Midbrain (tissue), 1 donor: ENCODE data around the gene MYO15A.

Source experiments
- DNase-seq: peaks from one replicate; lab custom pipeline; 2025; lab: John Stamatoyannopoulos, UW

MYO15A gene

DNA sequence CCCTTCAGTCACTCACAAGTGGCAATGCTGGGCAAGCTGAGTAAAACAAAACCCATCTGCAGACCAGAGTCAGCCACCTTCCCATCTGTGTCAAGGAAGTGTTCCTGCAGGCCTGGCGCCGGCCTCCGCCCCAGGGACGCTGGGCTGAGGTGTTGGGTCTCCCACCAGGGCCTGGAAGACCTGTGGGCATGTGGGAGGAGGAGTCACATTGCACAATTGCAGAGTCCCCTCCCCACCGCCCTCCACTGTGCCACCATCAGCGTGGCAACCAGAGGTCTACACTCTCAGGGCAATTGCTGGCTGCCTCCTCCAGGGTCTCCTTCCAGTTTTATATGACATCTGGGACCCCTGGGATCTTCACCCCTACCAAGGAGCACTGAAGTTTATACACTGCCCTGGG, 3.0 kb upstream of the MYO15A start:
- DNase-seq: no peak

- no peak for DNase-seq
Measured at GRCh38 chr17:18106211-18106610, 2.3 kb upstream of the MYO15A start.

DNA sequence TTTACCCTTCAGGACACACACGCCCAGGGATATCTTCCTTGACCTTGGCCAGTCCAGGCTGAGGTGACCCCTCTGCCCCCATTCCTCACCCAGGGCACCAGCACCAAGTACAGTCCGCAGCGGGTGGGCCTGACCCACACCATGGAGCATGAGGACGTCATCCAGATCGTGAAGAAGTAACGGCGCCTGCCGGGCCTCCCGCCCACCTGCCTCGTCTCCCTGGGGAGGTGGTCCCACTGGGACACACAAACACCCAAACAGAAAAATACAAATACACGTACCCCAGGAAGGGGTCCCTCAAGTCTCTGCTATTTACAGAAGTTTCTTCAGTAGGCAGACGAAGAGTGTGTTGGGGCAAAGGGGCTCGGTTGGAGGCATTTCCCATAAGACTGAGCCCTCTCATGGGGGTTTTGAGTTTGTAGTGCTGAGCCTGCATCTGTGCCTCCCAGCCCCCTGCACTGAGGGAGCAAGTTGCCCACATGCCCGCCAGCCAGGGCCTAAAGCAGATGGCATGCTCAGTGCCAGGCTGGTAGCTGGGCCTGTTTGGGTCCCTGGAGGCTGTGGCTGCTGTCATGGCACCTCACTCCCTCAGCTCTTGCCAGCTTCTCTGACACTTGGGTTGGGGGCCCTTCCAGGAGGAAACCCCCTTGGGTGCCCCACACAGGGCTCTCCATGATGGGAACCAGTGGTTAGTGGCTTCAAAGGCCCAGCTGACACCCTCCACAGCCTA, 1.3 kb upstream of the MYO15A start:
- DNase-seq: no peak

DNA sequence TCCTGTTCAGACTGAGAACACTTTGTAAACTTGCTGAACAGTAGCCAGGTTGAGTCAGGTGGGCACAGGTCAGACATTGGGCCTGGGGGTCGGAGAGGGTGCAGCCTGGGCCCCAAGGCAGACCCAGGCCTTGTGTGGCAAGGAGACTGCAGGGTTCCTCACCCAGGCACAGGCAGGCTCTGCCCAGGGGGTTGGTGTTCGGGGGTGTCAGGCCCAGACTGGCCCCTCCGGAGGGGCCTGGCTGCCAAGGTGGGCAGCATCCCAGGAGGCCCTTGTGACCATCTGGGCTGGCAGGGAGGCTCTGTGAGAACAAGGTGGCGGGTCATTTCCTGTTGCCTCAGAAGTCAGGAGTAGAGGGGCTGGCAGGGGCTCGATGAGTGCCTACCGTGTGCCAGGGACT, 585 bp upstream of the MYO15A start:
- no peak for DNase-seq

- DNase-seq: no peak
Measured at GRCh38 chr17:18109935-18110485, 1.5 kb downstream of the MYO15A start.

- DNase-seq: no peak
Measured at GRCh38 chr17:18110636-18111145, 2.1 kb downstream of the MYO15A start.

- DNase-seq: no peak
Measured at GRCh38 chr17:18111330-18111971, 2.9 kb downstream of the MYO15A start.

DNA sequence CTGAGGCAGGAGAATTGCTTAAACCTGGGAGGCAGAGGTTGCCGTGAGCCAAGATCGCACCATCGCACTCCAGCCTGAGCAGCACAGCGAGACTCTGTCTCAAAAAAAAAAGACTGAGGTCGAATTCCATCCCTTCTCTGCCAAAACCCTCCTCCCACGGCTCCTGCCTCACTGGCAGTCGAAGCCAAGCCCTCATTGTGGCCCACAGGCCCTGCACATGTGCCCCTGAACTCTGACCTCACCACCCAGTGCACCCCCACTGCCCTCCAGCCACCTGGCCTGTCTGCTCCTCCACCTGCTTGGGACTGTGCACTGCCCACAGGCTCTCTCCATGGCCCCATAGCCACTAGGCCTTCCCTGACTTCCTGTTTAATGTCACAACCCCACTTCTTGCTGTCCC, 7.0 kb downstream of the MYO15A start:
- no peak for DNase-seq

DNA sequence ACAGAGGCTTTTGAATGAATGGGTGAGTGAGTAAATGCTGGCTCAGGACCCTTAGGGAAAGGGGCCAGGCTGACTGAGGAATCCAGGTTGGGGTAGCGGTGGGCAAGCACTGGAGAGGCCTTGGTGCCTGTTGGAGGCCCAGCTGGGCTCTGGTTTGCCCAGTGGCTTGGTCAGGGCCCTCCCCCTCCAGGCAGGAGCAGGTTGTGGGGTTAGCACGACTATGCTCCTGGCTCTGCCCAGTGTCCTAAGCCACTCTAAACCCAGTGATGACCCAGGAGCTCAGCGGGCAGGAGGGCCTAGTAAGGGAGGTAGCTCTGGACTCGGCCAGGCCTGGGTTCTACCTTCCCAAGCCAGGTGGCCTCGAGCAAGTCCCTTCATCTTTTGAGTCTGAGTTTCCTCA, 7.5 kb downstream of the MYO15A start:
- no peak for DNase-seq

GRCh38 chr17:18117533-18117932, 9.0 kb downstream of the MYO15A start:
- DNase-seq: no peak

GRCh38 chr17:18117982-18118975, 9.7 kb downstream of the MYO15A start:
- no peak for DNase-seq

DNA sequence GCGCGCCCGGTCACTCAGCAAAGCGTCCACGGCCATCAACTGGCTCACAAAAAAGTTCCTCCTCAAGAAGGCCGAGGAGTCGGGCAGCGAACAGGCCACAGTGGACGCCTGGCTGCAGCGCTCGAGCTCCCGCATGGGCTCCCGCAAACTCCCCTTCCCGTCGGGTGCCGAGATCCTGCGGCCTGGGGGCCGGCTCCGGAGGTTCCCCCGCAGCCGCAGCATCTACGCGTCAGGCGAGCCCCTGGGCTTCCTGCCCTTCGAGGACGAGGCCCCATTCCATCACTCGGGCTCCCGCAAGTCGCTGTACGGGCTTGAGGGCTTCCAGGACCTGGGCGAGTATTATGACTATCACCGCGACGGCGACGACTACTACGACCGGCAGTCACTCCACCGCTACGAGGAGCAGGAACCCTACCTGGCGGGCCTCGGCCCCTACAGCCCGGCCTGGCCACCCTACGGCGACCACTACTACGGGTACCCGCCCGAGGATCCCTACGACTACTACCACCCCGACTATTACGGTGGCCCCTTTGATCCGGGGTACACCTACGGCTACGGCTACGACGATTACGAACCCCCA, 10.7 kb downstream of the MYO15A start:
- no peak for DNase-seq

DNA sequence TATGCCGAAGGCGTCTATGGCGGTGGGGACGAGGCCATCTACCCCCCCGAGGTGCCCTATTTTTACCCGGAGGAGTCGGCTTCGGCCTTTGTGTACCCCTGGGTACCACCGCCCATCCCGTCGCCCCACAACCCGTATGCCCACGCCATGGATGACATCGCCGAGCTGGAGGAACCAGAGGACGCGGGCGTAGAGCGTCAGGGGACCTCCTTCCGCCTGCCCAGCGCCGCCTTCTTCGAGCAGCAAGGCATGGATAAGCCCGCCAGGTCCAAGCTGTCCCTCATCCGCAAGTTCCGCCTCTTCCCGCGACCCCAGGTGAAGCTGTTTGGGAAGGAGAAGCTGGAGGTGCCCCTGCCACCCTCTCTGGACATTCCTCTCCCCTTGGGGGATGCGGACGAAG, 11.4 kb downstream of the MYO15A start:
- no peak for DNase-seq

DNA sequence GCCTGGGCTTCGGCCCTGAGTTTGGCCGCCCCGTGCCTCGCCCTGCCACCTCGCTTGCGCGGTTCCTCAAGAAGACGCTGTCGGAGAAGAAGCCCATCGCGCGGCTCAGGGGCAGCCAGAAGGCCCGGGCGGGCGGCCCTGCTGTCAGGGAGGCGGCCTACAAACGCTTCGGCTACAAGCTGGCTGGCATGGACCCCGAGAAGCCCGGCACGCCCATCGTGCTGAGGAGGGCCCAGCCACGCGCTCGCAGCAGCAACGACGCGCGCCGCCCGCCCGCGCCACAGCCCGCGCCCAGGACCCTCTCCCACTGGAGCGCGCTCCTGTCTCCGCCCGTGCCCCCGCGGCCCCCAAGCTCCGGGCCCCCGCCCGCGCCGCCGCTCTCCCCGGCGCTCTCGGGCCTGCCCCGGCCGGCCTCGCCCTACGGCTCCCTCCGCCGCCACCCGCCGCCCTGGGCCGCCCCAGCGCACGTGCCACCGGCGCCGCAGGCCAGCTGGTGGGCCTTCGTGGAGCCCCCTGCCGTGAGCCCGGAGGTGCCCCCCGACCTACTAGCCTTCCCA, 12.0 kb downstream of the MYO15A start:
- no peak for DNase-seq

DNA sequence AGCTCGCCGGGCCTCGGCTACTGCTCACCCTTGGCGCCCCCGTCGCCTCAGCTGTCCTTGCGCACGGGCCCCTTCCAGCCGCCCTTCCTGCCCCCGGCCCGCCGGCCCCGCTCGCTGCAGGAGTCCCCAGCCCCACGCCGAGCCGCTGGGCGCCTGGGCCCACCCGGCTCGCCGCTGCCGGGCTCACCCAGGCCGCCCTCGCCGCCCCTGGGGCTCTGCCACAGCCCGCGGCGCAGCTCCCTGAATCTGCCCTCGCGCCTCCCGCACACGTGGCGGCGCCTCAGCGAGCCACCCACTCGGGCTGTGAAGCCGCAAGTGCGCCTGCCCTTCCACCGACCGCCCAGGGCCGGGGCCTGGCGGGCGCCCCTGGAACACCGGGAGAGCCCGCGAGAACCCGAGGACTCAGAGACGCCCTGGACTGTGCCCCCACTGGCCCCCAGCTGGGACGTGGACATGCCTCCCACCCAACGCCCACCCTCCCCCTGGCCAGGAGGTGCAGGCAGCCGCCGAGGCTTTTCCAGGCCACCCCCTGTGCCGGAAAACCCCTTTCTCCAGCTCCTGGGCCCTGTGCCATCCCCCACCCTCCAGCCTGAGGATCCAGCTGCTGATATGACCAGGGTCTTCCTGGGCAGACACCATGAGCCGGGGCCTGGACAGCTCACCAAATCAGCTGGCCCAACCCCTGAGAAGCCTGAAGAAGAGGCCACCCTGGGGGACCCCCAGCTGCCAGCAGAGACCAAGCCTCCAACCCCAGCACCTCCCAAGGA, 12.8 kb downstream of the MYO15A start:
- DNase-seq: no peak

- DNase-seq: no peak
Measured at GRCh38 chr17:18122990-18123753, 14.6 kb downstream of the MYO15A start.

DNA sequence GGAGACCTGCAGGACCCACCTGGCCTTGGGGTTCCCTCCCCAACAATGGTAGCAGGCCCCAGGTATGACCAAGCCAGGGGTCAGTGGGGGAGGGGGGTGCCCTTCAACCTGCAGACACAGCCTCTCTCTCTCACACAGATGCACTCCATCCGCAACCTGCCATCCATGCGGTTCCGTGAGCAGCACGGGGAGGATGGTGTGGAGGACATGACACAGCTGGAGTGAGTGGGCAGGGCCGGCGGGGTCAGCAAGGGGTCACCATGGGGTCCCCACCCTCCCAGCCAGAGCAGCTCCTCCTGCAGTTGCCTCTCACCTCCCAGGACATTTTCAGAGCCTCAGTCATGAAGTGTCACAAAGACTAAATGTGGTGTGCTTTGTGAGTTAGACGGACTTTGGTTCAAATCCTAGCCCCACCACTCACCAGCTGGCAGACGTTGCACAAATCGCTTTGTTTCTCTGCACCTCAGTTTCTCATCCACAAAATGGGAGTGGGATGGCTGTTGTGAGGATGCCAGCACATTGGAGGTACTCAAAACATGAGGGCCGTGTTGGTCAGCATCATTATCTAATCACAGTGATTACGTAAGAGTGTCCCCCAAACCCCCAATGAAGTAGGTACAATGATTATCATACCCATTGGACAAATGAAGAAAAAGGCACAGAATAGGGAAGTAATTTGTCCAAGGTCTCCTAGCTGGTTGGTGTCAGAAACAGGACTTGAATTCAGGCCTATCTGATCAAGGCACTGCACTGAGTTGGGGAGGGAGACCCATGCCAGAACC, 16.0 kb downstream of the MYO15A start:
- DNase-seq: no peak

DNA sequence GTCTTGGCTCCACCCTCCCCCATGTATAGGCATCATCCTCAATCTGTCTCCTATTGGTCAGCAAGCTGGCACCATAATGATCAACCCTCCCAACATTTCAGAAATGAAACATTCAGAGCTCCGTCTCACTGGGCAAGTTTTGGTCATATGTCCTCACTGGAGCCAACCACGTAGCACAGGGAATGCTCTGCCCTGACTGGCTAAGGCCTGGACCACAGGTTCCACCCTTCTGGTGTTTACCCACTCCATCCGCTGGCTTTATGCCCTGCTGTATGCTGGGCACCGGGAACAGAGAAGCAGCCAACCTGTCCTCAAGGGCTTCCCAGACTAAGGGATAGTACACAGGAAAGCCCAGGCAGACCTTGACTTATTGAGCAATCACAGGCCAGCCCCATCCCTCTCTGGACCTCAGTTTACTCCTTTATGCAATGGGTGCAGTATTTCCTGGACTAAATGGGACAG, 20.5 kb downstream of the MYO15A start:
- peak; percentile 20 for DNase-seq

DNA sequence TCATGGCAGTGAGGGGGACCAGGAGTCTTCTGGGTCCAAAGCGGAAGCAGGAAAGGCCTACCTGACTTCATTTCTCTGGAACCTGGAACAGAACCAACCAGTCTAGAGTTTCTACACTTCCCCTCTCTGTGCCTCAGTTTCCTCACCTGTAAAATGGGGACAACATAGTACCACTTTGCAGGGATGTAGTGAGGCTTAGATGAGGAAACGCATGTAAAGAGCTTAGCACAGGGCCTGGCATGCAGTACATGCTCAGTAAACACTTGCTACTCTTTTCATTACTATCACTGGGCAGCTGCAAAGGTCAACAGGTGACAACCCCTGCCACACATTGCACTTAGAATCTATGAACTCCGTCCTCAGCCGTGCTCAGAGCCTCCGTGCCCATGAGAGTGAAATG, 24.2 kb downstream of the MYO15A start:
- DNase-seq: no peak
